H1 (cell line): ENCODE results near the gene CNNM3. TPM values are rescaled to one million over a fixed set of nuclear protein-coding genes. Genes with fewer than 3 reads are reported as not detected.

Experiments
- ATF2 ChIP-seq: IDR thresholded peaks from 2 replicates; pipeline ENCODE4 v1.6.1; 2012; ENCODE audit warnings: low read length, inconsistent platforms
- BRCA1 ChIP-seq: IDR thresholded peaks from 2 replicates; pipeline ENCODE4 v1.6.1; 2012; ENCODE audit warnings: low read depth, low read length, improper control_type of control experiment
- CTBP2 ChIP-seq: IDR thresholded peaks from 2 replicates; pipeline ENCODE4 v1.7.0; 2011; ENCODE audit warnings: borderline replicate concordance, mild to moderate bottlenecking, moderate library complexity, mixed read lengths, low read length; ENCODE audit not compliant: insufficient read depth, insufficient read length
- E2F6 ChIP-seq: IDR thresholded peaks from 2 replicates; pipeline ENCODE4 v1.6.1; 2012; ENCODE audit warnings: inconsistent platforms
- EZH2 ChIP-seq: fragments of 200-600 bp; sonication (generic); IDR thresholded peaks from 2 replicates; pipeline ENCODE4 v1.7.1; 2012; ENCODE audit warnings: low read depth, mild to moderate bottlenecking, moderate library complexity, low read length, inconsistent platforms; ENCODE audit not compliant: severe bottlenecking
- GABPA ChIP-seq: IDR thresholded peaks from 2 replicates; pipeline ENCODE4 v1.6.1; 2011; ENCODE audit warnings: mild to moderate bottlenecking, low read length, moderate library complexity, borderline replicate concordance; ENCODE audit not compliant: insufficient read depth
- NRF1 ChIP-seq: IDR thresholded peaks from 2 replicates; pipeline ENCODE4 v1.6.1; 2011; ENCODE audit warnings: mild to moderate bottlenecking, low read depth, low read length, improper control_type of control experiment
- POLR2AphosphoS5 ChIP-seq: IDR thresholded peaks from 2 replicates; pipeline ENCODE4 v1.6.1; 2011; ENCODE audit warnings: low read depth, low read length
- RAD21 ChIP-seq, 2 experiments: IDR thresholded peaks in 1 of 2; conservative IDR thresholded peaks in 1 of 2; 2 replicates each; pipeline ENCODE4 v1.6.1; 2011; ENCODE audit warnings: low read depth in 2 of 2, low read length in 2 of 2, improper control_type of control experiment in 1 of 2, inconsistent platforms in 1 of 2, mild to moderate bottlenecking in 1 of 2, moderate library complexity in 1 of 2
- RFX5 ChIP-seq: IDR thresholded peaks from 2 replicates; pipeline ENCODE4 v1.6.1; 2011; ENCODE audit warnings: low read depth, low read length, improper control_type of control experiment, borderline replicate concordance
- RNF2 ChIP-seq: fragments of 200-900, 300-1000 bp; sonication (generic); IDR thresholded peaks from 2 replicates; pipeline ENCODE4 v1.7.1; 2016; ENCODE audit warnings: borderline replicate concordance, low read depth, mild to moderate bottlenecking, antibody characterized with exemption, low read length; ENCODE audit not compliant: poor library complexity, severe bottlenecking; ENCODE audit errors: missing control alignments
- SIX5 ChIP-seq: IDR thresholded peaks from 2 replicates; pipeline ENCODE4 v1.6.1; 2011; ENCODE audit warnings: mild to moderate bottlenecking, low read depth, low read length
- SP2 ChIP-seq: IDR thresholded peaks from 2 replicates; pipeline ENCODE4 v1.6.1; 2012; ENCODE audit warnings: mild to moderate bottlenecking, low read length, inconsistent platforms
- SP4 ChIP-seq: IDR thresholded peaks from 2 replicates; pipeline ENCODE4 v1.6.1; 2012; ENCODE audit warnings: low read length, inconsistent platforms
- SRF ChIP-seq: IDR thresholded peaks from 2 replicates; pipeline ENCODE4 v1.6.1; 2011; ENCODE audit warnings: mild to moderate bottlenecking, low read depth, low read length, moderate library complexity
- TAF1 ChIP-seq: IDR thresholded peaks from 2 replicates; pipeline ENCODE4 v1.6.1; 2011; ENCODE audit warnings: mild to moderate bottlenecking, low read depth, low read length
- USF2 ChIP-seq: IDR thresholded peaks from 2 replicates; pipeline ENCODE4 v1.6.1; 2011; ENCODE audit warnings: low read length, improper control_type of control experiment
- polyA plus RNA-seq, 7 experiments: library from polyadenylated mRNA; depleted of rRNA in 3 of 7; stranded (reverse) in 5 of 7; unstranded in 2 of 7; fragments of >200 nt in 5 of 7; fragments of 200-250 nt in 2 of 7; gene quantifications; 1 replicate in 5 of 7; 2 replicates in 1 of 7; 4 replicates in 1 of 7; pipeline versions ENCODE4 v1.2.1 to v1.2.3, GENCODE V29; 2011 to 2013; ENCODE audit warnings: missing spikeins in 2 of 7, mixed read lengths in 2 of 7
- total RNA-seq: library from RNA; stranded (reverse); fragmentation: NEBNext Ultra II Directional; extraction: Animal tissue kit (Norgen Biotek cat#: 25700); gene quantifications from 2 replicates; pipeline ENCODE4 v1.2.1, GENCODE V29; 2021

CNNM3 gene
- total and polyA plus RNA-seq, 2 of the 8 experiments (the other 6 are each of a cell fraction or from before 2014, with no cell fraction given), result 29.1 to 29.2 TPM

- TF ChIP-seq E2F6 (no peak), USF2 (no peak), TAF1 (no peak), EZH2 (no peak), BRCA1 (no peak), POLR2AphosphoS5 (no peak), SP2 (no peak), SIX5 (no peak), NRF1 (no peak), ATF2 (no peak), RNF2 (no peak), RAD21 (IDR thresholded peaks at IDR 0.05 in 1 of 2, conservative IDR thresholded peaks at IDR 0.05 in 1 of 2; ENCODE audit: low read depth in 2 of 2, low read length in 2 of 2) (no peak), SRF (no peak), GABPA (no peak; the same call in 1 of the 2 replicates), CTBP2 (no peak), RFX5 (no peak), SP4 (no peak)
These were observed 1.0 kb downstream of the CNNM3 start (continued) for GRCh38 chr2:96816836-96817702.
